Osteoblast (primary cell): ENCODE results near the gene KDR. TPM values are rescaled to one million over a fixed set of nuclear protein-coding genes. Genes with fewer than 3 reads are reported as not detected.

Source experiments
- DNase-seq: peaks from one replicate; pipeline ENCODE4 v3.0.0; 2011; ENCODE audit warnings: low spot score, mixed read lengths; ENCODE audit not compliant: insufficient read length; ENCODE audit errors: missing footprints
- H2AFZ ChIP-seq: 2 replicates; pipeline ENCODE4 v1.6.0; 2011; ENCODE audit warnings: mild to moderate bottlenecking, low read length
- H3K27ac ChIP-seq: 2 replicates; pipeline ENCODE4 v1.5.1; 2011; ENCODE audit warnings: mild to moderate bottlenecking, low read depth, low read length, moderate library complexity
- H3K27me3 ChIP-seq: 2 replicates; pipeline ENCODE4 v1.6.0; 2012; ENCODE audit warnings: mild to moderate bottlenecking, control low read depth, inconsistent platforms, low read length, moderate library complexity; ENCODE audit not compliant: insufficient read depth
- H3K36me3 ChIP-seq: 2 replicates; pipeline ENCODE4 v1.5.1; 2011; ENCODE audit warnings: mild to moderate bottlenecking, low read length, control low read depth, moderate library complexity; ENCODE audit not compliant: insufficient read depth
- H3K4me1 ChIP-seq: 2 replicates; pipeline ENCODE4 v1.5.1; 2011; ENCODE audit warnings: mild to moderate bottlenecking, low read length, control low read depth, moderate library complexity; ENCODE audit not compliant: insufficient read depth
- H3K4me2 ChIP-seq: 2 replicates; pipeline ENCODE4 v1.6.0; 2011; ENCODE audit warnings: mild to moderate bottlenecking, low read length; ENCODE audit not compliant: insufficient read depth
- H3K4me3 ChIP-seq: fragments of 200-600 bp; sonication (generic); 3 replicates; pipeline ENCODE4 v1.5.1; 2012; ENCODE audit warnings: mild to moderate bottlenecking, low read length, inconsistent platforms; ENCODE audit not compliant: insufficient read depth
- H3K79me2 ChIP-seq: 2 replicates; pipeline ENCODE4 v1.6.0; 2012; ENCODE audit warnings: mild to moderate bottlenecking, low read length, control low read depth, inconsistent platforms; ENCODE audit not compliant: insufficient read depth
- H3K9me3 ChIP-seq: 2 replicates; pipeline ENCODE4 v1.5.1; 2011; ENCODE audit warnings: low read depth, low read length, control low read depth
- H4K20me1 ChIP-seq: 2 replicates; pipeline ENCODE4 v1.6.0; 2012; ENCODE audit warnings: mild to moderate bottlenecking, low read length, control low read depth; ENCODE audit not compliant: insufficient read depth
- CTCF ChIP-seq: IDR thresholded peaks from 2 replicates; pipeline ENCODE4 v1.5.1; 2011; ENCODE audit warnings: mild to moderate bottlenecking, low read depth, low read length, moderate library complexity; ENCODE audit errors: extremely low read depth
- total RNA-seq: library from RNA; depleted of rRNA; stranded (reverse); fragments of >200 nt; gene quantifications from 2 replicates; pipeline ENCODE4 v1.2.3, GENCODE V29; 2012

KDR gene
- total RNA-seq, 1 donor: not detected

- no peak for TF ChIP-seq CTCF
- Histone ChIP-seq H4K20me1 (no peaks in the 10 kb centered on the region), H2AFZ (no peak overlapping the region), H3K9me3 (no peaks in the 10 kb centered on the region), H3K4me1 (no peaks in the 10 kb centered on the region), H3K27ac (no peak overlapping the region), H3K4me2 (no peak overlapping the region), H3K27me3 (no peaks in the 10 kb centered on the region), H3K4me3 (no peak overlapping the region), H3K79me2 (no peaks in the 10 kb centered on the region), H3K36me3 (no peaks in the 10 kb centered on the region)
- DNase-seq: no peak
Observed at GRCh38 chr4:55110131-55110530, 15.3 kb downstream of the KDR start.

- Histone ChIP-seq H3K4me3 (no peak overlapping the region), H4K20me1 (no peaks in the 10 kb centered on the region), H3K27ac (no peak overlapping the region), H2AFZ (no peak overlapping the region), H3K9me3 (no peaks in the 10 kb centered on the region), H3K4me1 (no peaks in the 10 kb centered on the region), H3K79me2 (no peaks in the 10 kb centered on the region), H3K36me3 (no peaks in the 10 kb centered on the region), H3K27me3 (no peaks in the 10 kb centered on the region), H3K4me2 (no peak overlapping the region)
- TF ChIP-seq CTCF: no peak
- DNase-seq: no peak
Observed at GRCh38 chr4:55107054-55107453, 18.3 kb downstream of the KDR start.

- Histone ChIP-seq H4K20me1 (no peaks in the 10 kb centered on the region), H3K4me1 (no peaks in the 10 kb centered on the region), H3K36me3 (no peaks in the 10 kb centered on the region), H3K9me3 (no peaks in the 10 kb centered on the region), H3K27me3 (no peaks in the 10 kb centered on the region), H2AFZ (no peak overlapping the region), H3K4me2 (no peak overlapping the region), H3K79me2 (no peaks in the 10 kb centered on the region), H3K4me3 (no peak overlapping the region), H3K27ac (no peak overlapping the region)
- DNase-seq: no peak
- no peak for TF ChIP-seq CTCF
Observed at GRCh38 chr4:55103224-55103623, 22.2 kb downstream of the KDR start.

GRCh38 chr4:55099816-55100215 lies 25.6 kb downstream of the KDR start:
- no peak overlapping the region for H3K4me3 ChIP-seq
- no peaks in the 10 kb centered on the region for H3K36me3 ChIP-seq
- H2AFZ ChIP-seq: no peak overlapping the region
- no peak for DNase-seq
- no peak for TF ChIP-seq CTCF
- no peaks in the 10 kb centered on the region for H3K79me2 ChIP-seq
- no peaks in the 10 kb centered on the region for H3K9me3 ChIP-seq
- no peak overlapping the region for H3K4me2 ChIP-seq
- H3K27ac ChIP-seq: no peak overlapping the region
- H4K20me1 ChIP-seq: no peaks in the 10 kb centered on the region
- H3K4me1 ChIP-seq: no peaks in the 10 kb centered on the region
- no peaks in the 10 kb centered on the region for H3K27me3 ChIP-seq
